Natural killer cell treated with Interleukin-12 subunit alpha and Interleukin-12 subunit beta and Interleukin-15 and Interleukin-18, amount 100 ng/mL, for 72 hours (primary cell): ENCODE measurements around the gene CEP85L. TPM values are rescaled to one million over a fixed set of nuclear protein-coding genes. Genes with fewer than 3 reads are reported as not detected.

Experiments used
- ATAC-seq, 2 donors: fragments of 150-1000 bp; cut with Tn5 transposase in 1 of 2; sonication (Bioruptor Pico), chemical (Tn5 transposase) in 1 of 2; 2 replicates each; pipeline ENCODE4 v1.10.0; 2021
- DNase-seq: peaks from one replicate; pipeline ENCODE4 v3.0.0; 2022; ENCODE audit warnings: low spot score
- H3K27ac Mint-ChIP-seq, 2 donors: 1 replicate in 1 of 2; 2 replicates in 1 of 2; pipeline ENCODE4 v1.8.0; 2022; ENCODE audit warnings: mixed read lengths in 2 of 2, mild to moderate bottlenecking in 1 of 2, moderate library complexity in 1 of 2
- H3K27me3 Mint-ChIP-seq, 2 donors: 1 replicate in 1 of 2; 2 replicates in 1 of 2; pipeline ENCODE4 v1.8.0; 2022; ENCODE audit warnings: mixed read lengths in 2 of 2
- H3K36me3 Mint-ChIP-seq: one replicate; pipeline ENCODE4 v1.8.0; 2022; ENCODE audit warnings: mixed read lengths
- H3K4me1 Mint-ChIP-seq, 2 donors: 1 replicate in 1 of 2; 2 replicates in 1 of 2; pipeline ENCODE4 v1.8.0; 2022; ENCODE audit warnings: low read depth in 2 of 2, mixed read lengths in 2 of 2, mild to moderate bottlenecking in 1 of 2
- H3K4me3 Mint-ChIP-seq: one replicate; pipeline ENCODE4 v1.8.0; 2022; ENCODE audit warnings: mixed read lengths
- H3K9me3 Mint-ChIP-seq: 2 replicates; pipeline ENCODE4 v1.8.0; 2022; ENCODE audit warnings: mixed read lengths
- total RNA-seq, 2 donors: library from RNA; stranded (reverse); gene quantifications; one replicate each; pipeline ENCODE4 v1.2.3, GENCODE V29; 2022

CEP85L gene
- total RNA-seq, 2 donors from 2014 or later = 35.7 to 47.4 TPM

- Mint-ChIP-seq H3K4me1 (peaks cover 16 to 30% of the 10 kb centered on the region in 2 donors), H3K27me3 (no peaks in the 10 kb centered on the region), H3K27ac (peak overlapping the region; percentile 41 to 86), H3K9me3 (no peaks in the 10 kb centered on the region), H3K36me3 (no peaks in the 10 kb centered on the region), H3K4me3 (peak overlapping the region; percentile 91)
- DNase-seq (no peak), ATAC-seq (no peak)
Measured at GRCh38 chr6:118649918-118650581, 1.3 kb downstream of the CEP85L start.

DNA sequence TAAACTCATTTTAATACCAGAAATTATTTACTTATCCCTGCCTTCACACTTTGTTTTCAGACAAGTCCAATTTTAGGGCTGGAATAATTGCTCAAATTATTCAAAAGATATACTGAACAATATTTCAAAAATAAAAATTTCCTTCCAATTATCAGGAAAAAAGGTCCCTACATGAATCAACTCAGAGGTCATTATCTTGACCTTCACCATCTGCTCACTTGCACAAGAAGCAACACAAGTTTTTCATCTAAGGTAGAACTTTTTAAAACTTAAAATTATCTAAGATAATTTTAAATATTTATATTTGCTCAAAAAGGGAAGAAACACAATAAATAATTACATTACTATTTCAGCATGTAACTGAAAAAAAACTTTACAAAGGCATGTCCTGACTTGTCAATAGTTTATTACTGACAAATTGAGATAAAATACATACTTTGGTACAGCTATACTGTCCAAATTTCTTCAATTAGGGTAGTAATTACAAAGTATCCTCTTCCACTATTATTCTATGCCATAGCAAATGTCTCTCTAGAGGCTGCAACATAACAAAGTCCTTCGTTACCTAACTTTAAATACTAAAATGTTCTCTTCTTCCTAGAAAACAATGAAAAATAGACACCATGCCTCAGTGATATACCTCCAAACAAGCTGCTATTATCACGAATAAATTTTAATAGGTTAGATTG lies 2.4 kb downstream of the CEP85L start:
- Mint-ChIP-seq H3K36me3 (no peaks in the 10 kb centered on the region), H3K4me1 (peaks cover 27 to 40% of the 10 kb centered on the region in 2 donors), H3K27ac (no peak overlapping the region), H3K9me3 (no peaks in the 10 kb centered on the region), H3K27me3 (no peaks in the 10 kb centered on the region), H3K4me3 (peak overlapping the region; percentile 91)
- ATAC-seq (no peak), DNase-seq (no peak)

- H3K27ac Mint-ChIP-seq = no peak overlapping the region
- H3K27me3 Mint-ChIP-seq = no peaks in the 10 kb centered on the region
- no peaks in the 10 kb centered on the region for H3K36me3 Mint-ChIP-seq
- ATAC-seq (no peak), DNase-seq (no peak)
- H3K4me3 Mint-ChIP-seq = no peak overlapping the region
- H3K9me3 Mint-ChIP-seq = no peaks in the 10 kb centered on the region
- H3K4me1 Mint-ChIP-seq = peaks cover 24 to 36% of the 10 kb centered on the region in 2 donors
Measured at GRCh38 chr6:118646977-118647376, 4.4 kb downstream of the CEP85L start.

DNA sequence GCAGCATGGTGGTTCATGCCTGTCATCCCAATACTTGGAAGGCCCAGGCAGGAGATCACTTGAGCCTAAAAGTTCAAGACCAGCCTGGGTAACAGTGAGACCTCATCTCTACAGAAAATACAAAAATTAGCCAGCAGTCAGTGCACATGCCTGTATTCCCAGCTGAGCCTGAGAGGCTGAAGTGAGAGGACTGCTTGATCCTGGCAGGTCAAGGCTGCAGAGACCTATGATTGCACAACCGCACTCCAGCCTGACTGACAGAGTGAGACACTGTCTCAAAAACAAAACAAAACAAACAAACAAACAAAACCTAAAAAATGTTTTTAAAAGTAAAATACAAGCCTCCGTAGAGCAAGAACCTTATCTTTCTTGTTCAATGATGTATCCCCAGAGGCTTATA lies 6.0 kb downstream of the CEP85L start:
- Mint-ChIP-seq H3K9me3 (no peaks in the 10 kb centered on the region), H3K4me1 (peaks cover 25 to 32% of the 10 kb centered on the region in 2 donors), H3K27ac (no peak overlapping the region), H3K36me3 (no peaks in the 10 kb centered on the region), H3K27me3 (no peaks in the 10 kb centered on the region), H3K4me3 (no peak overlapping the region)
- ATAC-seq (no peak), DNase-seq (no peak)

DNA sequence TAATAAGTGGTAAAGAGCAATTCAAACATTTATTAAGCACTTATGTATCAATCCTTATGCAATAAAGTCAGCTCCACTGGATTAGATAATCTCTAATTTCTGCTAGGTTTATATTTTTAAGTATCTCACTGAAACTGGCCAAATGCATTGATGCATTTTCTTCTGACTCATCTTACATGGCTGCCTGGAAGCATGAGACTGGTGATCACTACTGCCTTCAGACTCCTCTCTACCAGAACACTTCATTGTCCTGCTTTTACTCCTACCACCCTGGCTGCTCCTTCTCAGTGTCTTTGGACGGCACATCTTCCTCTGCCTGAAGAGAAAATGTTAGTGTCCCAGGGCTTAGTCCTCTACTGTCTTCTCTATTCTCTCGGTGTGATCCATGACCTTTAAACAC lies 7.4 kb downstream of the CEP85L start:
- Mint-ChIP-seq H3K9me3 (no peaks in the 10 kb centered on the region), H3K4me3 (no peak overlapping the region), H3K36me3 (no peaks in the 10 kb centered on the region), H3K27me3 (no peaks in the 10 kb centered on the region), H3K4me1 (peaks cover 30 to 31% of the 10 kb centered on the region in 2 donors), H3K27ac (no peak overlapping the region)
- DNase-seq (no peak), ATAC-seq (no peak)

DNA sequence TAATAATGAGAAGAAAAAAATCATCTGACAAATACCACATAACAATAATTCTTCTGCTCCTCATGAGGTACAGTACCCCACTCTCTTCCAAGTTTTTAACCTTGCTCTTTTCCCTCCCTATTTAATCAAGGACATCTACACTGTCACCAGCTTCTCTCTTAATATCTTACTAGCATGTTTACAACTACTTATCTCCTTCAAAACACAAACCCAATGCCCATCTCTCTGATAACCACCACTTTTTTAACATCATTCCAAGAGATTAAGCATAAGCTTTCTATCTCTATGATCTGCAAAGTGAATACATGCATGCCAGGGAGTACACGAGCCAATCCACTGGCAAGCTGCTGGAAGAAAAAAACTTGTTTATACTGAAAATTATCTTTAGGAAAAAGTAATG lies 10.3 kb downstream of the CEP85L start:
- Mint-ChIP-seq H3K9me3 (no peaks in the 10 kb centered on the region), H3K4me3 (no peak overlapping the region), H3K27me3 (no peaks in the 10 kb centered on the region), H3K27ac (no peak overlapping the region), H3K4me1 (peaks cover 26 to 32% of the 10 kb centered on the region in 2 donors), H3K36me3 (no peaks in the 10 kb centered on the region)
- no peak for DNase-seq
- ATAC-seq = no peak

DNA sequence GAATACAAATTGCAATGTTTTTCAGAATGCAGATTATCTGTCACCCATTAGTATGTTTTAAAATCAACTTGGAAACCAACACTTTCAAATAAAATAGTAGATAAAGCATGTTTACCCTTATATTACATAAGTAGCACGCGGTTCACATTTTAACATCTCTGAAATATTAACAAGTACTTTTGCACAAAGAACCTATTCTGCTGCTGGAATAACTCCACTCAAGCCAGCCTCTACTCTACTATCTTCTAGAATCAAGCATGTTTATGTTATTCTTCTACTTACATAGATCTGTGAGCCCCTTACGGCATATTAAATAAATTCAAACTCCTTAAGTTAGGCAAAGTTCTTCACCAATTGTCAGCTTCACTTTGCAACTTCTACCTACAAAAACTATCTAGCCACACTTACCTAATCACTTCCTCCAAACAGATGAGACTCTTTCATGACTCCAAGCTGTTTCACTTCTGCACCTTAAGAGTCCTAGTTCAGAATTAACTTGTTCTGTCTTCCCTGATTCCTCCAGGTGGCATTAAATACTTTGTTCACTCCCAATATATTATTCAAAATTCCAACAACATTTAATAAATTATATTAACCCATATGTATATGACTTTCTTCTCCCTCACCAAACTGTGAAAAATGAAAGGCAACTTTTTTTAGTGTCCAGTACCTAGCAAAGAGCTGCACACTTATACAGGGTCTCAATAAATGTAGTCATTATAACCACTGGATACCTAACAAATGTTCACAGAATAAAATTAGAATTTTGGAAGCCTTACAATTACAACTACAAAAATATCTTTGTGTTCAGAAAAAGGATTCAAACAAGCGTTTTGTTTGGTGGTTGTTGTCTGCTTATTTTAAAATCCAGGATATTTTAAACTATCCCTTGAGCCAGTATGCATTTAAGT lies 12.1 kb downstream of the CEP85L start:
- no peak overlapping the region for H3K4me3 Mint-ChIP-seq
- ATAC-seq (no peak), DNase-seq (no peak)
- H3K36me3 Mint-ChIP-seq = no peaks in the 10 kb centered on the region
- H3K9me3 Mint-ChIP-seq = no peaks in the 10 kb centered on the region
- no peak overlapping the region for H3K27ac Mint-ChIP-seq
- H3K27me3 Mint-ChIP-seq = no peaks in the 10 kb centered on the region
- H3K4me1 Mint-ChIP-seq = peaks cover 19 to 24% of the 10 kb centered on the region in 2 donors

GRCh38 chr6:118638288-118638687 lies 13.1 kb downstream of the CEP85L start:
- no peak overlapping the region for H3K4me3 Mint-ChIP-seq
- H3K36me3 Mint-ChIP-seq = no peaks in the 10 kb centered on the region
- no peak for DNase-seq
- H3K27ac Mint-ChIP-seq = no peak overlapping the region
- no peaks in the 10 kb centered on the region for H3K27me3 Mint-ChIP-seq
- peaks cover 15 to 21% of the 10 kb centered on the region in 2 donors for H3K4me1 Mint-ChIP-seq
- no peaks in the 10 kb centered on the region for H3K9me3 Mint-ChIP-seq
- no peak for ATAC-seq

DNA sequence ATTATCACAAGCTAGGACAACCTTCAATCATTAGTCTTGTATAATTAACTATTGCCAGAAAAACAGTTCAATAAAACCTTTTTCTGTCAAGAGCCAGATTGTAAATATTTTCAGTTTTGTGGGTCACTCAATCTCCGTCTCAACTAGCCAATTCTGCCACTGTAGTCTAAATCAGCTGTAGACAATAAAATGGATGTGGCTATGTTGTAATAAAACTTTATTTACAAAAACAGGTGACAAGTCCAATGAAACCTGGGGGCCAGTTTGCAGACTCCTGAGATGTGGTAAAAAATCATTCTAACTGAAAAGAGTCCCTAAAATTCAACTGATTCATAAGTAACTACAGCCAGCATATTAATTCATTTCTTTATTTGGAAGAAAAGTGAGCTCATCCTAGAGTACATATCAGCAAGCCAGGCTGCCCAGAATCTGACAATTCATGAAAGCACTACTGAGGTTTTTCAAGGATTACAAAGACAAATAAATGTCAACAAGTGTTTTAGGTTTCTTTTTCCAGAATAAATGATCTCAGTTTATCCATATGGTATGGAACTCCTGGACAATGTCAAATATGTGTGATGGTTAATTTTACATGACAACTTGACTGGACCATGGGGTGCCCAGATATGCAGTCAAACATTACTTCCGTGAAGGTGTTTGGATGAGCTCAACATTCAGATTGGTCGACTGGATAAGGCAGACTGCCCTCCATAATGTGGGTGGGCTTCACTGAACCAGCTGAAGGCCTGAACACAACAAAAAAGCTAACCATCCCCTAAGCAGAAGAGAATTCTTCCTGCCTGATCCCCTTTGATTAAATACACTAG lies 15.3 kb downstream of the CEP85L start:
- DNase-seq (no peak), ATAC-seq (no peak)
- Mint-ChIP-seq H3K36me3 (no peaks in the 10 kb centered on the region), H3K4me3 (no peak overlapping the region), H3K9me3 (no peaks in the 10 kb centered on the region), H3K4me1 (peaks cover 15 to 22% of the 10 kb centered on the region in 2 donors), H3K27ac (no peak overlapping the region), H3K27me3 (no peaks in the 10 kb centered on the region)

GRCh38 chr6:118632359-118632758 lies 19.0 kb downstream of the CEP85L start:
- Mint-ChIP-seq H3K4me3 (no peak overlapping the region), H3K27ac (no peak overlapping the region), H3K4me1 (peaks cover 23 to 25% of the 10 kb centered on the region in 2 donors), H3K27me3 (no peaks in the 10 kb centered on the region), H3K36me3 (peaks cover 6% of the 10 kb centered on the region), H3K9me3 (no peaks in the 10 kb centered on the region)
- ATAC-seq (peak in 1 of 2 donors; percentile 41), DNase-seq (no peak)

- DNase-seq (no peak), ATAC-seq (no peak)
- Mint-ChIP-seq H3K4me1 (peaks cover 30 to 35% of the 10 kb centered on the region in 2 donors), H3K4me3 (no peak overlapping the region), H3K27ac (no peak overlapping the region), H3K9me3 (peaks cover 5% of the 10 kb centered on the region), H3K27me3 (no peaks in the 10 kb centered on the region), H3K36me3 (peaks cover 12% of the 10 kb centered on the region)
Measured at GRCh38 chr6:118630923-118631322, 20.5 kb downstream of the CEP85L start.

- Mint-ChIP-seq H3K27ac (no peak overlapping the region), H3K36me3 (peaks cover 12% of the 10 kb centered on the region), H3K27me3 (no peaks in the 10 kb centered on the region), H3K9me3 (peaks cover 5% of the 10 kb centered on the region), H3K4me3 (no peak overlapping the region), H3K4me1 (peaks cover 29 to 33% of the 10 kb centered on the region in 2 donors)
- DNase-seq (no peak), ATAC-seq (no peak)
Measured at GRCh38 chr6:118630067-118630466, 21.3 kb downstream of the CEP85L start.

GRCh38 chr6:118627724-118628123 lies 23.7 kb downstream of the CEP85L start:
- Mint-ChIP-seq H3K27me3 (no peaks in the 10 kb centered on the region), H3K27ac (no peak overlapping the region), H3K9me3 (peaks cover 5% of the 10 kb centered on the region), H3K4me3 (no peak overlapping the region), H3K36me3 (peaks cover 12% of the 10 kb centered on the region), H3K4me1 (peaks cover 43 to 44% of the 10 kb centered on the region in 2 donors)
- ATAC-seq = no peak
- DNase-seq = no peak
